DND-41 (cell line): ENCODE measurements around the gene KANSL1.

Experiments
- ATAC-seq: fragments of 200-7000 bp; cut with Tn5 transposase; 3 replicates; pipeline ENCODE4 v1.9.1; 2021; ENCODE audit warnings: low read depth; ENCODE audit not compliant: insufficient read depth
- DNase-seq: peaks from one replicate; pipeline ENCODE4 v3.0.0-alpha.2; 2020
- H2AFZ ChIP-seq: 2 replicates; pipeline ENCODE4 v1.6.0; 2012; ENCODE audit warnings: low read depth, low read length
- H3K27ac ChIP-seq: 2 replicates; pipeline ENCODE4 v1.5.1; 2012; ENCODE audit warnings: low read length, inconsistent platforms
- H3K27me3 ChIP-seq: fragments of 200-600 bp; sonication (generic); 2 replicates; pipeline ENCODE4 v1.6.0; 2012; ENCODE audit warnings: low read length, mild to moderate bottlenecking, inconsistent platforms; ENCODE audit not compliant: insufficient read depth, poor library complexity
- H3K36me3 ChIP-seq: 2 replicates; pipeline ENCODE4 v1.5.1; 2012; ENCODE audit warnings: low read length, inconsistent platforms; ENCODE audit not compliant: insufficient read depth
- H3K4me1 ChIP-seq: 2 replicates; pipeline ENCODE4 v1.5.1; 2012; ENCODE audit warnings: mild to moderate bottlenecking, low read length; ENCODE audit not compliant: insufficient read depth
- H3K4me2 ChIP-seq: 2 replicates; pipeline ENCODE4 v1.6.0; 2012; ENCODE audit warnings: mild to moderate bottlenecking, moderate library complexity, low read length, inconsistent platforms; ENCODE audit not compliant: insufficient read depth
- H3K4me3 ChIP-seq, 2 experiments: fragments of 200-600 bp in 1 of 2; shearing (Covaris generic) in 1 of 2; 2 replicates each; pipeline ENCODE4 v1.5.1; 2012 to 2016; ENCODE audit warnings: inconsistent platforms in 2 of 2, low read length in 2 of 2, mild to moderate bottlenecking in 2 of 2, low read depth in 1 of 2, moderate library complexity in 1 of 2
- H3K79me2 ChIP-seq: 2 replicates; pipeline ENCODE4 v1.6.0; 2012; ENCODE audit warnings: low read length, inconsistent platforms; ENCODE audit not compliant: insufficient read depth
- H3K9ac ChIP-seq: 2 replicates; pipeline ENCODE4 v1.6.0; 2012; ENCODE audit warnings: low read depth, mild to moderate bottlenecking, inconsistent platforms, low read length, moderate library complexity
- H3K9me3 ChIP-seq: 2 replicates; pipeline ENCODE4 v1.5.1; 2012; ENCODE audit warnings: low read length, moderate library complexity, mild to moderate bottlenecking, inconsistent platforms; ENCODE audit not compliant: insufficient read depth, severe bottlenecking
- H4K20me1 ChIP-seq: 2 replicates; pipeline ENCODE4 v1.6.0; 2012; ENCODE audit warnings: low read length; ENCODE audit not compliant: insufficient read depth
- CTCF ChIP-seq: IDR thresholded peaks from 2 replicates; pipeline ENCODE4 v1.5.1; 2012; ENCODE audit warnings: borderline replicate concordance, low read length, moderate library complexity, mild to moderate bottlenecking; ENCODE audit not compliant: poor library complexity, severe bottlenecking; ENCODE audit errors: extremely low read depth
- EZH2 ChIP-seq: IDR thresholded peaks from 3 replicates; pipeline ENCODE4 v1.6.1; 2012; ENCODE audit warnings: borderline replicate concordance, low read depth, mild to moderate bottlenecking, moderate library complexity, low read length, inconsistent platforms; ENCODE audit not compliant: severe bottlenecking

KANSL1 gene

GRCh38 chr17:46011711-46012505, 181.3 kb downstream of the KANSL1 start:
- H3K4me3 ChIP-seq: no peak overlapping the region
- H3K4me1 ChIP-seq: no peaks in the 10 kb centered on the region
- H3K9ac ChIP-seq: no peak overlapping the region
- H2AFZ ChIP-seq: no peak overlapping the region
- no peaks in the 10 kb centered on the region for H3K9me3 ChIP-seq
- H4K20me1 ChIP-seq: peaks cover 3% of the 10 kb centered on the region; the same call in 1 of the 2 replicates
- H3K36me3 ChIP-seq: no peaks in the 10 kb centered on the region
- H3K4me2 ChIP-seq: no peak overlapping the region
- H3K27me3 ChIP-seq: no peaks in the 10 kb centered on the region
- no peak overlapping the region for H3K27ac ChIP-seq
- ATAC-seq (no peak), DNase-seq (no peak)
- H3K79me2 ChIP-seq: no peaks in the 10 kb centered on the region
- TF ChIP-seq EZH2: no peak
- TF ChIP-seq CTCF: no peak

GRCh38 chr17:46010597-46011186, 182.5 kb downstream of the KANSL1 start:
- Histone ChIP-seq H3K9ac (no peak overlapping the region), H3K9me3 (no peaks in the 10 kb centered on the region), H3K79me2 (no peaks in the 10 kb centered on the region), H3K4me3 (no peak overlapping the region), H4K20me1 (peaks cover 3% of the 10 kb centered on the region; the same call in 1 of the 2 replicates), H3K36me3 (no peaks in the 10 kb centered on the region), H3K27me3 (no peaks in the 10 kb centered on the region), H3K27ac (no peak overlapping the region), H3K4me1 (no peaks in the 10 kb centered on the region), H2AFZ (no peak overlapping the region), H3K4me2 (no peak overlapping the region)
- DNase-seq (no peak), ATAC-seq (no peak)
- TF ChIP-seq CTCF (no peak), EZH2 (no peak)

GRCh38 chr17:46009681-46010596, 183.3 kb downstream of the KANSL1 start:
- H3K9ac ChIP-seq: no peak overlapping the region
- H3K4me2 ChIP-seq: no peak overlapping the region
- H3K9me3 ChIP-seq: no peaks in the 10 kb centered on the region

More at GRCh38 chr17:46009681-46010596, 183.3 kb downstream of the KANSL1 start:
- Histone ChIP-seq H3K27ac (no peak overlapping the region), H3K79me2 (no peaks in the 10 kb centered on the region), H3K4me3 (no peak overlapping the region), H4K20me1 (peaks cover 3% of the 10 kb centered on the region; the same call in 1 of the 2 replicates), H3K36me3 (no peaks in the 10 kb centered on the region), H2AFZ (no peak overlapping the region), H3K4me1 (no peaks in the 10 kb centered on the region), H3K27me3 (no peaks in the 10 kb centered on the region)
- DNase-seq: no peak
- no peak for TF ChIP-seq CTCF
- no peak for ATAC-seq
